NCI-H1930 (cell line): ENCODE measurements around the gene CAPRIN2.
A peak's percentile ranks its signal among the peaks of the same experiment; 100 is the strongest.

Source experiments
- DNase-seq, 2 experiments: peaks; one replicate each; lab custom pipeline; 2025; lab: John Stamatoyannopoulos, UW

CAPRIN2 gene

GRCh38 chr12:30754750-30755394 lies at the start of gene CAPRIN2:
Gene CAPRIN2, minus strand, starts transcription at chr12:30754951. Its CDS starts 1,431 bp downstream, at chr12:30753520.
- DNase-seq, result peak; percentile 96 to 97

- DNase-seq, result no peak
These were observed 42.9 kb upstream of the CAPRIN2 start for GRCh38 chr12:30797689-30798088.

- DNase-seq, result no peak
These were observed 42.2 kb upstream of the CAPRIN2 start for GRCh38 chr12:30796891-30797371.

- peak in 1 of 2 experiments; percentile 54 for DNase-seq
These were observed 41.6 kb upstream of the CAPRIN2 start for GRCh38 chr12:30796313-30796780.

- peak in 1 of 2 experiments; percentile 57 for DNase-seq
These were observed 40.9 kb upstream of the CAPRIN2 start for GRCh38 chr12:30795410-30796312.

GRCh38 chr12:30794591-30795409 lies 40.0 kb upstream of the CAPRIN2 start:
- no peak for DNase-seq

GRCh38 chr12:30794020-30794419 lies 39.3 kb upstream of the CAPRIN2 start:
- no peak for DNase-seq

GRCh38 chr12:30792648-30793499 lies 38.1 kb upstream of the CAPRIN2 start:
- no peak for DNase-seq

- DNase-seq, result no peak
These were observed 37.3 kb upstream of the CAPRIN2 start for GRCh38 chr12:30792085-30792484.

- no peak for DNase-seq
These were observed 34.0 kb upstream of the CAPRIN2 start for GRCh38 chr12:30788754-30789153.

GRCh38 chr12:30785630-30786029 lies 30.9 kb upstream of the CAPRIN2 start:
- no peak for DNase-seq

GRCh38 chr12:30784508-30784907 lies 29.8 kb upstream of the CAPRIN2 start:
- DNase-seq, result no peak

GRCh38 chr12:30783946-30784345 lies 29.2 kb upstream of the CAPRIN2 start:
- DNase-seq, result no peak

- DNase-seq, result no peak
These were observed 27.8 kb upstream of the CAPRIN2 start for GRCh38 chr12:30782316-30783173.

- DNase-seq, result no peak
These were observed 24.8 kb upstream of the CAPRIN2 start for GRCh38 chr12:30779578-30779977.

GRCh38 chr12:30779178-30779577 lies 24.4 kb upstream of the CAPRIN2 start:
- DNase-seq, result no peak

GRCh38 chr12:30774599-30774998 lies 19.8 kb upstream of the CAPRIN2 start:
- no peak for DNase-seq

GRCh38 chr12:30769802-30770201 lies 15.1 kb upstream of the CAPRIN2 start:
- no peak for DNase-seq

- DNase-seq, result peak; percentile 90 to 93
These were observed 9.5 kb upstream of the CAPRIN2 start for GRCh38 chr12:30764251-30764650.

GRCh38 chr12:30763053-30763452 lies 8.3 kb upstream of the CAPRIN2 start:
- no peak for DNase-seq
